Measurements from ENCODE around the gene SLC8A1. TPM values are rescaled to one million over a fixed set of nuclear protein-coding genes. Genes with fewer than 3 reads are reported as not detected.

Gene SLC8A1
- total RNA-seq, 1 donor = 82.9 TPM

- no peaks in the 10 kb centered on the region for H3K27me3 ChIP-seq (ENCODE audit: insufficient read depth, low read length)
- no peak for DNase-seq (ENCODE audit: insufficient read length, low spot score, missing footprints)
- no peak overlapping the region for H3K4me2 ChIP-seq (ENCODE audit: insufficient read depth, low read length)
- H3K9me3 ChIP-seq (ENCODE audit: low read depth, low read length) = no peaks in the 10 kb centered on the region
- no peak overlapping the region for H3K4me3 ChIP-seq (ENCODE audit: insufficient read depth, low read length)
- peaks cover 23% of the 10 kb centered on the region for H3K4me1 ChIP-seq (ENCODE audit: insufficient read depth, low read length)
- peaks cover 4% of the 10 kb centered on the region for H3K79me2 ChIP-seq (ENCODE audit: insufficient read depth, low read length)
- no peaks in the 10 kb centered on the region for H4K20me1 ChIP-seq (ENCODE audit: insufficient read depth, low read length)
- H3K27ac ChIP-seq (ENCODE audit: low read depth, low read length) = no peak overlapping the region
- no peaks in the 10 kb centered on the region for H3K36me3 ChIP-seq (ENCODE audit: insufficient read depth, low read length)
- TF ChIP-seq CTCF (IDR thresholded peaks at IDR 0.05; ENCODE audit: extremely low read depth, low read depth, low read length) = no peak
- no peak overlapping the region for H2AFZ ChIP-seq (ENCODE audit: low read length)
Observed at GRCh38 chr2:40224318-40224717, 227.6 kb downstream of the SLC8A1 start.

DNA sequence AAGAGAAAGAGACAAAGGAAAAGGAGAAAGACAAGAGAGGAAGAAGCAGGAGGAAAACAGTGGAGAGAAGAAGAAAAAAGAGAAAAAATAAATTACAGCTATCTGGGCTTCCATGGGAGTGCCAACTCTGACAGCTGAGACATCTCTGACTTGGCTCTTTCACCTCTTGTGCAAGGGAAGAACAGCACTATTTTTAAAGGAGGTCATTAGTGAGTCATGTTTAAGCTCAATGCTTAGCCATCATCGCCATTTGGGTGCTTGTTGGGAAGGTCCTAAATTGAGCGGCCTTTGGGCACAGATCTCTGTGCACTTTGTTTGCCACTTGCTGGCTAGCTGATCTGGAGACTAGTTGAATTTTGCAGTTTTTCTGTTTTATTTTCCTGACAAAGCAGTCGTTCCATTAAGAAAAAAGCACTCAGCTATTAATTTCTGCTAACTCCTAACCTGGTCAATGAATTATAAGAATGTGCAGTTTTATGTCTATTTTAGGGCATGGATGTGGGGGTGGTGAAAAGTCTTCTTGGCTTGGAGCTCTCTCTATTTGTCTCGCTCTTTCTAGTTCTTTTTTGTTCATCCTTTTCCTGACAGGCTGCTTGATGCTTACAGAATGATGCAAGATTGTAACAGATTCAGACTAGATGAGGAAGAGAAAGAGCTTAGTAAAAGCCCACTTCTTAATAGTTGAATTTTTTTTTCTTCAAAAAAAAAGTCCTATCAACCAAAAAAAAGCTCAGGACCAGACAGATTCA, 231.5 kb downstream of the SLC8A1 start:
- no peak overlapping the region for H3K4me3 ChIP-seq (ENCODE audit: insufficient read depth, low read length)
- H3K36me3 ChIP-seq (ENCODE audit: insufficient read depth, low read length) = no peaks in the 10 kb centered on the region
- no peak overlapping the region for H3K4me2 ChIP-seq (ENCODE audit: insufficient read depth, low read length)
- no peak for TF ChIP-seq CTCF (IDR thresholded peaks at IDR 0.05; ENCODE audit: extremely low read depth, low read depth, low read length)
- H3K27me3 ChIP-seq (ENCODE audit: insufficient read depth, low read length) = no peaks in the 10 kb centered on the region
- H4K20me1 ChIP-seq (ENCODE audit: insufficient read depth, low read length) = no peaks in the 10 kb centered on the region
- no peak overlapping the region for H2AFZ ChIP-seq (ENCODE audit: low read length)
- H3K27ac ChIP-seq (ENCODE audit: low read depth, low read length) = peak overlapping the region; percentile 67
- H3K79me2 ChIP-seq (ENCODE audit: insufficient read depth, low read length) = peaks cover 4% of the 10 kb centered on the region
- no peak for DNase-seq (ENCODE audit: insufficient read length, low spot score, missing footprints)
- no peaks in the 10 kb centered on the region for H3K9me3 ChIP-seq (ENCODE audit: low read depth, low read length)
- H3K4me1 ChIP-seq (ENCODE audit: insufficient read depth, low read length) = peaks cover 27% of the 10 kb centered on the region

DNA sequence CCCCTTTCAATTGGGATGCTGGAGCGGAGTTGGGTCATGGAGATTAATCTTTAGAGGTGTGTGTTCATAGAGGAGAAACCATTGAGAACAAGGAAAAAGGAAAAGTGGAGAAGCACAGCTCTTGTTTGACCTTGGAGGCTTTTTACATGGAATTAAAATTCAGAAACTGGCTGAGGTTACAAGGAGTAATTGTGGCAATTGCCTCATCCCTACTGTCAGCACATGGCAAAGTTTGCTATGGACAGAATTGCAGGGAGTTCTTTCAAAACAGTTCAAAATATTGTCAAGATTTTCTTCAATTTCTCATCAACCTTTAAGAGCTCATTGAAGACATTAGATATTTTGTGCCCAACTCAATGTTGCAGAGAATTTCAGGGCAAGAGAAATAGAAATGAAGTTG, 232.7 kb downstream of the SLC8A1 start:
- H3K27me3 ChIP-seq (ENCODE audit: insufficient read depth, low read length) = no peaks in the 10 kb centered on the region
- no peak overlapping the region for H2AFZ ChIP-seq (ENCODE audit: low read length)
- H3K27ac ChIP-seq (ENCODE audit: low read depth, low read length) = no peak overlapping the region
- H3K36me3 ChIP-seq (ENCODE audit: insufficient read depth, low read length) = no peaks in the 10 kb centered on the region
- H3K4me1 ChIP-seq (ENCODE audit: insufficient read depth, low read length) = peaks cover 25% of the 10 kb centered on the region
- H3K9me3 ChIP-seq (ENCODE audit: low read depth, low read length) = no peaks in the 10 kb centered on the region
- TF ChIP-seq CTCF (IDR thresholded peaks at IDR 0.05; ENCODE audit: extremely low read depth, low read depth, low read length) = no peak
- no peaks in the 10 kb centered on the region for H4K20me1 ChIP-seq (ENCODE audit: insufficient read depth, low read length)
- peaks cover 2% of the 10 kb centered on the region for H3K79me2 ChIP-seq (ENCODE audit: insufficient read depth, low read length)
- no peak for DNase-seq (ENCODE audit: insufficient read length, low spot score, missing footprints)
- H3K4me3 ChIP-seq (ENCODE audit: insufficient read depth, low read length) = no peak overlapping the region
- no peak overlapping the region for H3K4me2 ChIP-seq (ENCODE audit: insufficient read depth, low read length)

DNA sequence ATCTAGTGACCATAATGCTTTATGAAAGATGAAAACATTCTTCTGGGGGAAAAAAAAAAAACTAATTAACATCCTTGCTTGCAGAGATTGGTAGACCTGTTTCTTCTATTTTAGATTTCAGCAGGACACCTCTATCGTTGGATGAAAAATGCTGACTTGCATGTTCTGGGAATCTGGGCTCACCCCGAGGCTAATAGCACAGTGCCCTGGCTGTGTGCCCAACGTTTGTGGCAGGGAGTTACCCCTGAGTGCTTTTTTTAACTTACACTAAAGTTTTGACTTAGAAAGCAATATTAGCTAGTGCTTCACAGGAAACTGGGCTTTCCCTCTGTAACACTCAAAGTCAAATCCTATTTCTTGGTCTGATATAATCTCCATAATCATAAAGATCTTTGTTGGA, 233.2 kb downstream of the SLC8A1 start:
- H4K20me1 ChIP-seq (ENCODE audit: insufficient read depth, low read length) = no peaks in the 10 kb centered on the region
- H3K36me3 ChIP-seq (ENCODE audit: insufficient read depth, low read length) = no peaks in the 10 kb centered on the region
- H3K4me2 ChIP-seq (ENCODE audit: insufficient read depth, low read length) = no peak overlapping the region
- DNase-seq (ENCODE audit: insufficient read length, low spot score, missing footprints) = no peak
- H3K27me3 ChIP-seq (ENCODE audit: insufficient read depth, low read length) = no peaks in the 10 kb centered on the region
- H3K27ac ChIP-seq (ENCODE audit: low read depth, low read length) = no peak overlapping the region
- no peak for TF ChIP-seq CTCF (IDR thresholded peaks at IDR 0.05; ENCODE audit: extremely low read depth, low read depth, low read length)
- H3K79me2 ChIP-seq (ENCODE audit: insufficient read depth, low read length) = peaks cover 2% of the 10 kb centered on the region
- H3K4me3 ChIP-seq (ENCODE audit: insufficient read depth, low read length) = no peak overlapping the region
- H3K9me3 ChIP-seq (ENCODE audit: low read depth, low read length) = no peaks in the 10 kb centered on the region
- no peak overlapping the region for H2AFZ ChIP-seq (ENCODE audit: low read length)
- peaks cover 28% of the 10 kb centered on the region for H3K4me1 ChIP-seq (ENCODE audit: insufficient read depth, low read length)

Data from osteoblast (primary cell).